ENCODE data around the gene TMEM151B. TPM values are rescaled to one million over a fixed set of nuclear protein-coding genes. Genes with fewer than 3 reads are reported as not detected.

Gene TMEM151B
- polyA plus RNA-seq, 1 donor from 2014 or later: 66.0 TPM

GRCh38 chr6:44356487-44356886, 86.2 kb downstream of the TMEM151B start:
- TF ChIP-seq REST (IDR thresholded peaks at IDR 0.05; ENCODE audit: borderline replicate concordance): no peak
- TF ChIP-seq MXI1 (conservative IDR thresholded peaks at IDR 0.05; ENCODE audit: poor library complexity, severe bottlenecking): no peak
- TF ChIP-seq POLR2AphosphoS5 (IDR thresholded peaks at IDR 0.05): no peak
- TF ChIP-seq CTCF (IDR thresholded peaks at IDR 0.05; ENCODE audit: poor library complexity, severe bottlenecking): no peak
- no peak for TF ChIP-seq RAD21 (conservative IDR thresholded peaks at IDR 0.05)
- H3F3A ChIP-seq (ENCODE audit: insufficient read depth, low read length, poor library complexity, severe bottlenecking): no peaks in the 10 kb centered on the region
- H3K27me3 ChIP-seq (ENCODE audit: insufficient read depth, low read depth, low read length): no peaks in the 10 kb centered on the region
- H3K9ac ChIP-seq (ENCODE audit: low read length): no peak overlapping the region
- no peak overlapping the region for H2AFZ ChIP-seq (ENCODE audit: low read depth, low read length)
- no peaks in the 10 kb centered on the region for H3K36me3 ChIP-seq (ENCODE audit: insufficient read depth, low read length)
- no peaks in the 10 kb centered on the region for H3K79me2 ChIP-seq (replicated peaks; ENCODE audit: insufficient read depth, low read length)
- no peak overlapping the region for H3K4me3 ChIP-seq (ENCODE audit: low read length)
- H3K9me2 ChIP-seq (ENCODE audit: insufficient read depth, low read length): no peaks in the 10 kb centered on the region
- H3K4me2 ChIP-seq (ENCODE audit: low read length): no peak overlapping the region
- H3K9me3 ChIP-seq (ENCODE audit: low read length): peaks cover 3% of the 10 kb centered on the region
- no peaks in the 10 kb centered on the region for H4K20me1 ChIP-seq (ENCODE audit: insufficient read depth)
- no peak overlapping the region for H3K27ac ChIP-seq (ENCODE audit: low read length)

Other genes starting within 250 kb of the TMEM151B start
- gene MRPL14, start 143.0 kb upstream of the TMEM151B start, polyA plus RNA-seq: 66.4 and 70.7 TPM in 2 replicates
- 49.9 and 67.5 TPM in 2 replicates for gene TMEM63B, start 142.9 kb upstream of the TMEM151B start, polyA plus RNA-seq
- not detected in 2 replicates for gene CAPN11, start 111.6 kb upstream of the TMEM151B start, polyA plus RNA-seq
- not detected in 2 replicates for gene MYMX, start 53.5 kb upstream of the TMEM151B start, polyA plus RNA-seq
- gene SLC29A1, start 46.9 kb upstream of the TMEM151B start, polyA plus RNA-seq: 18.9 and 29.5 TPM in 2 replicates
- gene HSP90AB1, start 23.3 kb upstream of the TMEM151B start, polyA plus RNA-seq: 485 and 522 TPM in 2 replicates
- gene SLC35B2, start 12.9 kb upstream of the TMEM151B start, polyA plus RNA-seq: 44.5 and 64.9 TPM in 2 replicates
- gene NFKBIE, start 4.9 kb upstream of the TMEM151B start, polyA plus RNA-seq: 15.1 and 16.8 TPM in 2 replicates
- gene AARS2, start 42.9 kb downstream of the TMEM151B start, polyA plus RNA-seq: 12.6 and 14.0 TPM in 2 replicates
- not detected in 2 replicates for gene SPATS1, start 72.2 kb downstream of the TMEM151B start, polyA plus RNA-seq
- 27.3 and 28.9 TPM in 2 replicates for gene CDC5L, start 117.3 kb downstream of the TMEM151B start, polyA plus RNA-seq